Trophoblast cell (in vitro differentiated cells and primary cell): ENCODE results near the gene INAVA.
A peak's percentile ranks its signal among the peaks of the same experiment; 100 is the strongest.
"Not testable (repeated sequence)": the region's sequence is repeated elsewhere in the genome, so short reads cannot be mapped to it uniquely, and the experiment has no call there.

Experiments used
- DNase-seq, 2 donors: peaks; one replicate each; pipeline ENCODE4 v3.0.0-alpha.2; 2016
- H2AFZ ChIP-seq: 2 replicates; pipeline ENCODE4 v1.6.1; 2013; ENCODE audit warnings: low read length, moderate library complexity, mild to moderate bottlenecking; ENCODE audit not compliant: insufficient read depth, poor library complexity
- H2AK5ac ChIP-seq: 2 replicates; pipeline ENCODE4 v1.6.1; 2013; ENCODE audit warnings: mild to moderate bottlenecking, low read length
- H2BK120ac ChIP-seq: 2 replicates; pipeline ENCODE4 v1.6.1; 2013; ENCODE audit warnings: low read length, mild to moderate bottlenecking, moderate library complexity; ENCODE audit not compliant: insufficient read depth, poor library complexity
- H2BK12ac ChIP-seq: 2 replicates; pipeline ENCODE4 v1.6.1; 2013; ENCODE audit warnings: mild to moderate bottlenecking, low read length, moderate library complexity
- H2BK5ac ChIP-seq: 2 replicates; pipeline ENCODE4 v1.6.1; 2013; ENCODE audit warnings: low read length, low read depth, moderate library complexity, mild to moderate bottlenecking; ENCODE audit not compliant: poor library complexity
- H3K14ac ChIP-seq: 2 replicates; pipeline ENCODE4 v1.6.1; 2013; ENCODE audit warnings: mild to moderate bottlenecking, low read length
- H3K18ac ChIP-seq: 2 replicates; pipeline ENCODE4 v1.6.1; 2013; ENCODE audit warnings: mild to moderate bottlenecking, low read length
- H3K23ac ChIP-seq: 2 replicates; pipeline ENCODE4 v1.6.1; 2013; ENCODE audit warnings: low read length
- H3K27ac ChIP-seq: 2 replicates; pipeline ENCODE4 v1.5.1; 2013; ENCODE audit warnings: low read depth, mild to moderate bottlenecking, inconsistent platforms, low read length, moderate library complexity
- H3K27me3 ChIP-seq: 2 replicates; pipeline ENCODE4 v1.6.1; 2013; ENCODE audit warnings: inconsistent platforms, mild to moderate bottlenecking, low read length, moderate library complexity; ENCODE audit not compliant: insufficient read depth
- H3K36me3 ChIP-seq, 2 experiments: 1 replicate in 1 of 2; 2 replicates in 1 of 2; pipeline ENCODE4 v1.6.1; 2013; ENCODE audit warnings: low read length in 2 of 2, mild to moderate bottlenecking in 2 of 2, moderate library complexity in 1 of 2; ENCODE audit not compliant: insufficient read depth in 2 of 2, control insufficient read depth in 1 of 2
- H3K4ac ChIP-seq: 2 replicates; pipeline ENCODE4 v1.6.1; 2013; ENCODE audit warnings: low read depth, mild to moderate bottlenecking, low read length, moderate library complexity
- H3K4me1 ChIP-seq, 2 experiments: 1 replicate in 1 of 2; 2 replicates in 1 of 2; pipeline ENCODE4 v1.6.1; 2013; ENCODE audit warnings: low read length in 2 of 2, mild to moderate bottlenecking in 2 of 2, moderate library complexity in 1 of 2; ENCODE audit not compliant: insufficient read depth in 2 of 2, control insufficient read depth in 1 of 2
- H3K4me2 ChIP-seq: 2 replicates; pipeline ENCODE4 v1.6.1; 2013; ENCODE audit warnings: inconsistent platforms, mild to moderate bottlenecking, low read length, moderate library complexity
- H3K4me3 ChIP-seq: 2 replicates; pipeline ENCODE4 v1.5.1; 2013; ENCODE audit warnings: mild to moderate bottlenecking, low read depth, low read length, inconsistent platforms
- H3K79me1 ChIP-seq: one replicate; pipeline ENCODE4 v1.6.1; 2013; ENCODE audit warnings: low read length
- H3K79me2 ChIP-seq: 2 replicates; pipeline ENCODE4 v1.6.1; 2013; ENCODE audit warnings: low read length, mild to moderate bottlenecking; ENCODE audit not compliant: control insufficient read depth, insufficient read depth, poor library complexity
- H3K9ac ChIP-seq: 2 replicates; pipeline ENCODE4 v1.6.1; 2013; ENCODE audit warnings: mild to moderate bottlenecking, low read length
- H3K9me3 ChIP-seq: 2 replicates; pipeline ENCODE4 v1.6.1; 2013; ENCODE audit warnings: low read depth, mild to moderate bottlenecking, control low read depth, inconsistent platforms, low read length; ENCODE audit not compliant: insufficient read depth
- H4K12ac ChIP-seq: 2 replicates; pipeline ENCODE4 v1.6.1; 2013; ENCODE audit warnings: low read depth, mild to moderate bottlenecking, low read length, moderate library complexity
- H4K8ac ChIP-seq: 2 replicates; pipeline ENCODE4 v1.6.1; 2013; ENCODE audit warnings: low read depth, mild to moderate bottlenecking, low read length, moderate library complexity
- H4K91ac ChIP-seq: one replicate; pipeline ENCODE4 v1.6.1; 2013; ENCODE audit warnings: low read depth, mild to moderate bottlenecking, low read length, moderate library complexity
- WGBS: extraction: QIAGEN DNeasy Blood & Tissue Kit; methylation state at CpG from one replicate; pipeline ENCODE4 v1.1.7; 2013; ENCODE audit warnings: missing lambda C conversion rate; ENCODE audit not compliant: insufficient read length, insufficient coverage; ENCODE audit errors: extremely low coverage; 5-methylcytosine and 5-hydroxymethylcytosine counted together

Gene INAVA

DNA sequence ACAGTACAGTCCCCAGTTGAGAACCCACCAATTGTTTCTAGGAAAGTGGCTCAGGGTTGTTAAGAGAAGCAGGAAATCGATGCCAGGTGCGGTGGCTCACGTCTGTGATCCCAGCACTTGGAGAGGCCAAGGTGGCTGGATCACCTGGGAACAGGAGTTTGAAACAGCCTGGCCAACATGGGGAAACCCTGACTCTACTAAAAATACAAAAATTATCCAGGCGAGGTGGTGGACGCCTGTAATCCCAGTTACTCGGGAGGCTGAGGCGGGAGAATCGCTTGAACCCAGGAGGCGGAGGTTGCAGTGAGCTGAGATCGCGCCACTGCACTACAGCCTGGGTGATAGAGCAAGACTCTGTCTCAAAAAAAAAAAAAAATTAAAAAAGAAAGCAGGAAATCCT is 67.5 kb downstream of the INAVA start:
- H3K27me3 ChIP-seq, H2BK12ac ChIP-seq, H2BK120ac ChIP-seq, H3K79me2 ChIP-seq, H3K4me2 ChIP-seq, H3K4ac ChIP-seq, DNase-seq, H4K8ac ChIP-seq, H2BK5ac ChIP-seq, H2AK5ac ChIP-seq, H3K18ac ChIP-seq, H3K79me1 ChIP-seq, H4K91ac ChIP-seq, H3K27ac ChIP-seq, H3K4me3 ChIP-seq, H2AFZ ChIP-seq, H3K9me3 ChIP-seq, H3K4me1 ChIP-seq, H3K9ac ChIP-seq, H3K36me3 ChIP-seq, H4K12ac ChIP-seq, H3K14ac ChIP-seq, H3K23ac ChIP-seq: not testable (repeated sequence)
- no CpG with 5 or more reads among the region's 11 CpGs for WGBS

DNA sequence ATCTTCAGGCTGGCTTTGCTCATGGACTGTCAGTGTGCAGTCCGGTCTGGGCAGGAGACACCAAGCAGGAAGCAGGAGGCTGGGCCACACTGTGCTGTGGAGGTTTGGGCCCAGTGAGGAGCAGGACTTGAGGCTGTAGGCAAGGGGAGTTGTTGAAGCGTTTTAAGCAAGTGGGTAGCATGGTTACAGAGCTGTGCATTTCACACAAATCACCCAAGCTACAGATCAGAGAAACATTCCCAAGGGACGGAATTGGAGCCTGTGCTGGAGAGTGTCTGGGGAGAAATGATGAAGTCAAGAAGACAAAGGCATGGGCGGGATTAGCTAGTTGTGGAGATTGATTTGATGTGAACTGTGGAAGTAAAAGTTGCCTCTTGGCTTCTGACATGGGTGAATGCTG is 67.9 kb downstream of the INAVA start:
- H2BK5ac ChIP-seq = no peak overlapping the region
- no peak overlapping the region for H2BK12ac ChIP-seq
- DNase-seq = no peak
- no peaks in the 10 kb centered on the region for H3K36me3 ChIP-seq
- no peak overlapping the region for H3K18ac ChIP-seq
- H3K14ac ChIP-seq = no peak overlapping the region
- no peaks in the 10 kb centered on the region for H3K79me2 ChIP-seq
- no peak overlapping the region for H3K9ac ChIP-seq
- no peak overlapping the region for H3K27ac ChIP-seq
- no peak overlapping the region for H3K4me2 ChIP-seq
- H2BK120ac ChIP-seq = no peak overlapping the region
- H3K9me3 ChIP-seq = no peaks in the 10 kb centered on the region
- peak overlapping the region; percentile 18 for H2AFZ ChIP-seq
- no peak overlapping the region for H3K4ac ChIP-seq
- H3K79me1 ChIP-seq = no peaks in the 10 kb centered on the region
- H3K4me1 ChIP-seq = peaks cover 0 to 5% of the 10 kb centered on the region in 2 experiments
- H4K8ac ChIP-seq = no peak overlapping the region
- no peak overlapping the region for H4K91ac ChIP-seq
- H3K27me3 ChIP-seq = no peaks in the 10 kb centered on the region
- H3K4me3 ChIP-seq = no peak overlapping the region
- H2AK5ac ChIP-seq = no peak overlapping the region
- no peak overlapping the region for H3K23ac ChIP-seq
- H4K12ac ChIP-seq = no peak overlapping the region
- WGBS = no CpG with 5 or more reads among the region's 4 CpGs

DNA sequence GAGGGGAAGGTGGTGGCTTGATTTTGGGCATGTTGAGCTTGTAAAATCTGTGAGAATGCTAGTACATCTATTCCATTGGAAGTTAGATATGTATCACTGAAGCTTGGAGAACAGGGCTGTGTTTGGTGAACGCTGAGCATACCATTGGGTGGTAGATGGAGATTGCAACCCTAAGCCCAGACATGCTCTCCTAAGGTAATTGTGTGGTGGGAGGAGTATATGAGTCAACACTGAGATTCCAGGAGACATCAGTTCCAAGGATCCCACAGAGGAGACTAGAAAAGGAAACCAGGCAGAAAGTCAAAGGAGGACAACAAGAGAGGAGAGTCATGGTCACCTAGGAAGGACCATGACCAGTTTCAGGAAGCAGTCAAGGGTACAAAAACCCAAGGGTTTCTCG is 68.4 kb downstream of the INAVA start:
- no peak for DNase-seq
- no peak overlapping the region for H4K91ac ChIP-seq
- no peak overlapping the region for H3K27ac ChIP-seq
- no peaks in the 10 kb centered on the region for H3K36me3 ChIP-seq
- H3K4me2 ChIP-seq = no peak overlapping the region
- no peaks in the 10 kb centered on the region for H3K9me3 ChIP-seq
- H3K4me3 ChIP-seq = no peak overlapping the region
- H2BK5ac ChIP-seq = no peak overlapping the region
- no peak overlapping the region for H3K4ac ChIP-seq
- no peak overlapping the region for H3K14ac ChIP-seq
- no peak overlapping the region for H4K8ac ChIP-seq
- H3K27me3 ChIP-seq = no peaks in the 10 kb centered on the region
- no CpG with 5 or more reads among the region's 2 CpGs for WGBS
- no peak overlapping the region for H3K23ac ChIP-seq
- no peak overlapping the region for H2AK5ac ChIP-seq
- H3K4me1 ChIP-seq = peaks cover 0 to 5% of the 10 kb centered on the region in 2 experiments
- no peaks in the 10 kb centered on the region for H3K79me2 ChIP-seq
- H2BK12ac ChIP-seq = no peak overlapping the region
- no peaks in the 10 kb centered on the region for H3K79me1 ChIP-seq
- H3K9ac ChIP-seq = no peak overlapping the region
- H4K12ac ChIP-seq = no peak overlapping the region
- H2BK120ac ChIP-seq = no peak overlapping the region
- H3K18ac ChIP-seq = no peak overlapping the region
- no peak overlapping the region for H2AFZ ChIP-seq

DNA sequence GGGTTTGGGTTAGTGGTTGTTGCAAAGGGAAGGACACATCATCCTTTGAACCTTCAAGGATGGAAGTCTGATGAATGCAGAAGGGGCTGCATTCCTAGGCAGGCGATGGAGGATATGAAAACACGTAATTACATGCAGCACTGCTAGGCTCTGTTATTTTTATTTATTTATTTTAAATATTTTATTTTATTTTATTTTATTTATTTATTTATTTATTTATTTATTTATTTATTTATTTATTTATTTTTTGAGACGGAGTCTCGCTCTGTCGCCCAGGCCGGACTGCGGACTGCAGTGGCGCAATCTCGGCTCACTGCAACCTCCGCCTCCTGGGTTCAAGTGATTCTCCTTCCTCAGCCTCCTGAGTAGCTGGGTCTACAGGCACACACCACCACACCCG is 69.2 kb downstream of the INAVA start:
- not testable (repeated sequence) for H4K8ac ChIP-seq, H2BK12ac ChIP-seq, DNase-seq, H3K14ac ChIP-seq, H3K4me3 ChIP-seq, H3K4ac ChIP-seq, H3K27ac ChIP-seq, H2AFZ ChIP-seq, H3K9ac ChIP-seq, H2BK5ac ChIP-seq, H4K91ac ChIP-seq, H3K4me2 ChIP-seq, H3K79me2 ChIP-seq, H3K9me3 ChIP-seq, H4K12ac ChIP-seq, H2BK120ac ChIP-seq, H3K36me3 ChIP-seq, H3K4me1 ChIP-seq, H2AK5ac ChIP-seq, H3K23ac ChIP-seq, H3K27me3 ChIP-seq, H3K79me1 ChIP-seq, H3K18ac ChIP-seq
- no CpG with 5 or more reads among the region's 11 CpGs for WGBS
